Measurements from ENCODE around the gene MGP. TPM values are rescaled to one million over a fixed set of nuclear protein-coding genes. Genes with fewer than 3 reads are reported as not detected.

The MGP gene
- total RNA-seq: 1,000 to 10,000 TPM in 3 of 4 donors, 100 to 1,000 TPM in 1; 660 to 1,578 (median 1,064) TPM
- polyA plus RNA-seq: 841 TPM
- long read RNA-seq, donor 1, transcript MGP-203 (4 exons, 1,405 nt): major isoform, 107 of 112 reads
- long read RNA-seq, donor 1, partial matches to known transcripts: 3 of 112 reads
- long read RNA-seq, donor 1, other reads (novel, unspliced or antisense): 1 of 112 reads
- long read RNA-seq, donor 2, transcript MGP-203 (4 exons, 1,405 nt): major isoform, 113 of 116 reads
- long read RNA-seq, donor 2, partial matches to known transcripts: 3 of 116 reads
- long read RNA-seq, donor 2, other reads (novel, unspliced or antisense): 0 of 116 reads
- long read RNA-seq, donor 3, transcript MGP-203 (4 exons, 1,405 nt): major isoform, 77 of 98 reads
- long read RNA-seq, donor 3, partial matches to known transcripts: 1 of 98 reads
- long read RNA-seq, donor 3, other reads (novel, unspliced or antisense): 18 of 98 reads
- long read RNA-seq, donor 4, transcript MGP-203 (4 exons, 1,405 nt): major isoform, 95 of 97 reads
- long read RNA-seq, donor 4, partial matches to known transcripts: 2 of 97 reads
- long read RNA-seq, donor 4, other reads (novel, unspliced or antisense): 0 of 97 reads

- DNase-seq (peak; percentile 64 to 84 (median 77)), ATAC-seq (peak; percentile 92 to 94)
- H3K4me1 ChIP-seq (ENCODE audit: control insufficient read depth, insufficient read depth, low read length): peaks cover 6% of the 10 kb centered on the region
- WGBS: 18% methylated on average over 6 of the region's 6 CpGs
- intact Hi-C loops (cut with DNase I): loop anchor here in 3 of 4 donors (5.0 kb wide), 2 partner anchors 33 to 38 kb away; no protein-coding TSS in a partner anchor
- peak within 1 kb of the TSS; percentile 95 for H3K27ac ChIP-seq (ENCODE audit: low read length)
- peak within 1 kb of the TSS; percentile 66 for H3K4me3 ChIP-seq (ENCODE audit: low read length)
- H3K9me3 ChIP-seq (ENCODE audit: control insufficient read depth, low read length): no peaks in the 10 kb centered on the region
- no peaks in the 10 kb centered on the region for H3K27me3 ChIP-seq (ENCODE audit: control insufficient read depth, insufficient read depth)
Measured at GRCh38 chr12:14885718-14886221, at the start of gene MGP. Gene MGP, minus strand, starts transcription at chr12:14885854. Its CDS starts 63 bp downstream, at chr12:14885791.

DNA sequence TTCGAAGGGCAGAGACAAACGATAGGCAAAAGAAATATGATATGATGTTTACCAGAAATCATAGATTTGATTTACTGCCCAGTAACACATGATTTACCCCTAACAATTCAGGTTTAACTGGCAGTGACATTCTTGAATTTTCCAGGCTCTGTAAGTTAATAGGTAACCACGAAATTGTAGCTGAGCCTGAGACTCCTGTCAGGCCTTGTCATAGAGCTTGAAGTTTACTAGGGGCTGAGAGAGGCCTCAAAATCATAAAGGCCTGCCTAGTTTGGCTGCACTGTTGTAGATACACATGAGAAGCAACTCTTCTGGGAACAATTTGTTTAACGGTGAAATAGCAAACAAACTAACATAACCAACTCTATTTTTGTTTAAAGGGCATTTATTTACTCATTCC is 49.4 kb upstream of the MGP start:
- no peaks in the 10 kb centered on the region for H3K4me1 ChIP-seq (ENCODE audit: control insufficient read depth, insufficient read depth, low read length)
- no peak overlapping the region for H3K4me3 ChIP-seq (ENCODE audit: low read length)
- ATAC-seq: no peak
- no peaks in the 10 kb centered on the region for H3K9me3 ChIP-seq (ENCODE audit: control insufficient read depth, low read length)
- intact Hi-C loops (cut with DNase I): no loop called here
- DNase-seq: no peak
- no peak overlapping the region for H3K27ac ChIP-seq (ENCODE audit: low read length)
- 81% methylated on average over 4 of the region's 4 CpGs for WGBS
- no peaks in the 10 kb centered on the region for H3K27me3 ChIP-seq (ENCODE audit: control insufficient read depth, insufficient read depth)

GRCh38 chr12:14934511-14934910 is 48.9 kb upstream of the MGP start:
- DNase-seq: no peak
- Histone ChIP-seq H3K4me3 (ENCODE audit: low read length) (no peak overlapping the region), H3K9me3 (ENCODE audit: control insufficient read depth, low read length) (no peaks in the 10 kb centered on the region), H3K27ac (ENCODE audit: low read length) (no peak overlapping the region), H3K4me1 (ENCODE audit: control insufficient read depth, insufficient read depth, low read length) (no peaks in the 10 kb centered on the region), H3K27me3 (ENCODE audit: control insufficient read depth, insufficient read depth) (no peaks in the 10 kb centered on the region)
- no peak for ATAC-seq
- intact Hi-C loops (cut with DNase I): no loop called here
- over 99% methylated on average over 2 of the region's 2 CpGs for WGBS

GRCh38 chr12:14931791-14932560 is 46.3 kb upstream of the MGP start:
- H3K4me3 ChIP-seq (ENCODE audit: low read length): no peak overlapping the region
- intact Hi-C loops (cut with DNase I): no loop called here
- no peak for DNase-seq
- no peaks in the 10 kb centered on the region for H3K4me1 ChIP-seq (ENCODE audit: control insufficient read depth, insufficient read depth, low read length)
- 96% methylated on average over 7 of the region's 7 CpGs for WGBS
- no peak overlapping the region for H3K27ac ChIP-seq (ENCODE audit: low read length)
- H3K9me3 ChIP-seq (ENCODE audit: control insufficient read depth, low read length): no peaks in the 10 kb centered on the region
- no peak for ATAC-seq
- H3K27me3 ChIP-seq (ENCODE audit: control insufficient read depth, insufficient read depth): no peaks in the 10 kb centered on the region

GRCh38 chr12:14931359-14931758 is 45.7 kb upstream of the MGP start:
- no peaks in the 10 kb centered on the region for H3K4me1 ChIP-seq (ENCODE audit: control insufficient read depth, insufficient read depth, low read length)
- intact Hi-C loops (cut with DNase I): no loop called here
- no peaks in the 10 kb centered on the region for H3K9me3 ChIP-seq (ENCODE audit: control insufficient read depth, low read length)
- H3K27me3 ChIP-seq (ENCODE audit: control insufficient read depth, insufficient read depth): no peaks in the 10 kb centered on the region
- 90% methylated on average over 4 of the region's 4 CpGs for WGBS
- ATAC-seq: no peak
- no peak overlapping the region for H3K4me3 ChIP-seq (ENCODE audit: low read length)
- no peak overlapping the region for H3K27ac ChIP-seq (ENCODE audit: low read length)
- no peak for DNase-seq

- Histone ChIP-seq H3K27ac (ENCODE audit: low read length) (no peak overlapping the region), H3K4me1 (ENCODE audit: control insufficient read depth, insufficient read depth, low read length) (no peaks in the 10 kb centered on the region), H3K27me3 (ENCODE audit: control insufficient read depth, insufficient read depth) (no peaks in the 10 kb centered on the region), H3K4me3 (ENCODE audit: low read length) (no peak overlapping the region), H3K9me3 (ENCODE audit: control insufficient read depth, low read length) (no peaks in the 10 kb centered on the region)
- DNase-seq (no peak), ATAC-seq (no peak)
- intact Hi-C loops (cut with DNase I): no loop called here
Measured at GRCh38 chr12:14930299-14930698, 44.6 kb upstream of the MGP start.

- H3K27me3 ChIP-seq (ENCODE audit: control insufficient read depth, insufficient read depth): no peaks in the 10 kb centered on the region
- H3K4me3 ChIP-seq (ENCODE audit: low read length): no peak overlapping the region
- DNase-seq: no peak
- intact Hi-C loops (cut with DNase I): no loop called here
- no peak overlapping the region for H3K27ac ChIP-seq (ENCODE audit: low read length)
- peak in 1 of 2 donors; percentile 72 for ATAC-seq
- H3K9me3 ChIP-seq (ENCODE audit: control insufficient read depth, low read length): no peaks in the 10 kb centered on the region
- no peaks in the 10 kb centered on the region for H3K4me1 ChIP-seq (ENCODE audit: control insufficient read depth, insufficient read depth, low read length)
- 33% methylated on average over 4 of the region's 4 CpGs for WGBS
Measured at GRCh38 chr12:14928931-14929330, 43.3 kb upstream of the MGP start.

GRCh38 chr12:14927267-14927666 is 41.6 kb upstream of the MGP start:
- DNase-seq: no peak
- H3K4me3 ChIP-seq (ENCODE audit: low read length): no peak overlapping the region
- no peak for ATAC-seq
- 84% methylated on average over 3 of the region's 3 CpGs for WGBS
- H3K9me3 ChIP-seq (ENCODE audit: control insufficient read depth, low read length): no peaks in the 10 kb centered on the region
- H3K27me3 ChIP-seq (ENCODE audit: control insufficient read depth, insufficient read depth): no peaks in the 10 kb centered on the region
- intact Hi-C loops (cut with DNase I): no loop called here
- H3K4me1 ChIP-seq (ENCODE audit: control insufficient read depth, insufficient read depth, low read length): no peaks in the 10 kb centered on the region
- H3K27ac ChIP-seq (ENCODE audit: low read length): no peak overlapping the region

DNA sequence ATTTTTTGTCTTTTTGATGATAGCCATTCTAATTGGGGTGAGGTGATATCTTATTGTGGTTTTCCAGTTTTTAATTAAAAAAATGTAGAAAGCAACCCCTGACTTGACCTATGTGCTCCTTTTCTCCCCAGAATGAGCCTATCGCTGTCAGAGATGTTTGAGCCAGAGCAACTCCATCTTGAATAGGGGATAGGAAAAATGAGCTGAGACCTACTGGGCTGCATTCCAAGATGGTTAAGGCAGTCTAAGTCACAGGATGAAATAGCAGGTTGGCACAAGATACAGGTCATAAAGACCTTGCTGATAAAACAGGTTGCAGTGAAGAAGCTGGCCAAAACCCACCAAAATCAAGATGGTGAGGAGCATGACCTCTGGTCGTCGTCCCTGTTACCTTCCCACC is 38.9 kb upstream of the MGP start:
- no peaks in the 10 kb centered on the region for H3K4me1 ChIP-seq (ENCODE audit: control insufficient read depth, insufficient read depth, low read length)
- no peak overlapping the region for H3K4me3 ChIP-seq (ENCODE audit: low read length)
- DNase-seq (no peak), ATAC-seq (no peak)
- WGBS: 94% methylated on average over 3 of the region's 3 CpGs
- H3K27ac ChIP-seq (ENCODE audit: low read length): no peak overlapping the region
- intact Hi-C loops (cut with DNase I): no loop called here
- no peaks in the 10 kb centered on the region for H3K9me3 ChIP-seq (ENCODE audit: control insufficient read depth, low read length)
- H3K27me3 ChIP-seq (ENCODE audit: control insufficient read depth, insufficient read depth): no peaks in the 10 kb centered on the region

- Histone ChIP-seq H3K9me3 (ENCODE audit: control insufficient read depth, low read length) (no peaks in the 10 kb centered on the region), H3K27ac (ENCODE audit: low read length) (no peak overlapping the region), H3K27me3 (ENCODE audit: control insufficient read depth, insufficient read depth) (no peaks in the 10 kb centered on the region), H3K4me3 (ENCODE audit: low read length) (no peak overlapping the region), H3K4me1 (ENCODE audit: control insufficient read depth, insufficient read depth, low read length) (no peaks in the 10 kb centered on the region)
- WGBS: 91% methylated on average over 2 of the region's 2 CpGs
- no peak for DNase-seq
- intact Hi-C loops (cut with DNase I): no loop called here
- no peak for ATAC-seq
Measured at GRCh38 chr12:14923944-14924343, 38.3 kb upstream of the MGP start.

DNA sequence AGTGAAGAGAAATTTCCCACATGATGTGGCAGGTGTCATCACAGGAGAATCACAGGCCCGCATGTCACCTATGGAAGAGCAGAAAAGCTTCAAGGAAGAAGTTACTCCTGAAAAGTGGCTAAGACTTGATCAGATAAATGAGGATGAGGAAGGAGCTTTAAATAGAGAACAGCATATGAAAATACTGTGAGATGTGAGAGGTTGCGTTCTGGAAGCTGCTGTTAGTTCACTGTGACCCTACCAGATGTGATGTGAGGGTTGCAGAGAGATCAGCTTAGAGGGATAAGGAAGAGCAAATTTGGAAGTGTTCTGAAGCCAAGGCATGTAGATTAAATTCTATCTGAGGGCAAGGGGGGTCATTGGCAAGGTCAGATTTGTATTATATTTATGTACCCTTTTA is 35.6 kb upstream of the MGP start:
- Histone ChIP-seq H3K4me3 (ENCODE audit: low read length) (no peak overlapping the region), H3K27me3 (ENCODE audit: control insufficient read depth, insufficient read depth) (no peaks in the 10 kb centered on the region), H3K27ac (ENCODE audit: low read length) (no peak overlapping the region), H3K4me1 (ENCODE audit: control insufficient read depth, insufficient read depth, low read length) (no peaks in the 10 kb centered on the region), H3K9me3 (ENCODE audit: control insufficient read depth, low read length) (no peaks in the 10 kb centered on the region)
- 92% methylated on average over 2 of the region's 2 CpGs for WGBS
- DNase-seq (no peak), ATAC-seq (no peak)
- intact Hi-C loops (cut with DNase I): no loop called here
